Lung microvascular endothelial cell (primary cell): ENCODE results near the gene ORM2. TPM values are rescaled to one million over a fixed set of nuclear protein-coding genes. Genes with fewer than 3 reads are reported as not detected.
A peak's percentile ranks its signal among the peaks of the same experiment; 100 is the strongest.
"Not testable (repeated sequence)": the region's sequence is repeated elsewhere in the genome, so short reads cannot be mapped to it uniquely, and the experiment has no call there.

Experiments used
- DNase-seq, 2 donors: peaks; one replicate each; pipeline versions ENCODE4 v3.0.0 to v3.0.0-alpha.2; 2010; ENCODE audit warnings: low read depth in 2 of 2
- total RNA-seq: library from RNA; depleted of rRNA; stranded (reverse); fragments of >200 nt; gene quantifications from 2 replicates; pipeline ENCODE4 v1.2.1, GENCODE V29; 2014

Gene ORM2
- total RNA-seq, 1 donor from 2014 or later, result not detected

- no peak for DNase-seq
Observed at GRCh38 chr9:114313186-114313585, 16.5 kb upstream of the ORM2 start.

- no peak for DNase-seq
Observed at GRCh38 chr9:114314256-114314867, 15.3 kb upstream of the ORM2 start.

- peak in 1 of 2 donors; percentile 50 for DNase-seq
Observed at GRCh38 chr9:114314881-114315722, 14.6 kb upstream of the ORM2 start.

GRCh38 chr9:114315723-114316363 lies 13.8 kb upstream of the ORM2 start:
- no peak for DNase-seq

- DNase-seq, result no peak
Observed at GRCh38 chr9:114316605-114317230, 13.0 kb upstream of the ORM2 start.

GRCh38 chr9:114317665-114318357 lies 11.9 kb upstream of the ORM2 start:
- no peak for DNase-seq

- DNase-seq, result no peak
Observed at GRCh38 chr9:114318416-114318815, 11.3 kb upstream of the ORM2 start.

GRCh38 chr9:114319147-114319546 lies 10.5 kb upstream of the ORM2 start:
- no peak for DNase-seq

GRCh38 chr9:114320710-114321109 lies 9.0 kb upstream of the ORM2 start:
- DNase-seq, result peak in 1 of 2 donors; percentile 66

- DNase-seq, result no peak
Observed at GRCh38 chr9:114321759-114322158, 7.9 kb upstream of the ORM2 start.

GRCh38 chr9:114322160-114322818 lies 7.4 kb upstream of the ORM2 start:
- DNase-seq, result not testable (repeated sequence)

GRCh38 chr9:114322831-114323531 lies 6.7 kb upstream of the ORM2 start, which contains the start of gene ORM1:
Gene ORM1, plus strand, starts transcription at chr9:114323098. Its CDS starts 36 bp downstream, at chr9:114323134.
- not testable (repeated sequence) for DNase-seq

- not testable (repeated sequence) for DNase-seq
Observed at GRCh38 chr9:114323849-114324248, 5.8 kb upstream of the ORM2 start.

GRCh38 chr9:114324492-114324891 lies 5.2 kb upstream of the ORM2 start:
- no peak for DNase-seq

GRCh38 chr9:114324965-114325364 lies 4.7 kb upstream of the ORM2 start:
- not testable (repeated sequence) for DNase-seq

- DNase-seq, result not testable (repeated sequence)
Observed at GRCh38 chr9:114325684-114326254, 3.9 kb upstream of the ORM2 start.

- no peak for DNase-seq
Observed at GRCh38 chr9:114327749-114328148, 1.9 kb upstream of the ORM2 start.

- DNase-seq, result not testable (repeated sequence)
Observed at GRCh38 chr9:114328357-114328820, 1.3 kb upstream of the ORM2 start.

- not testable (repeated sequence) for DNase-seq
Observed at GRCh38 chr9:114328937-114329624, 588 bp upstream of the ORM2 start.
